Mucosa of gallbladder (tissue), 1 donor: ENCODE measurements around the gene SPEN. TPM values are rescaled to one million over a fixed set of nuclear protein-coding genes. Genes with fewer than 3 reads are reported as not detected.

Experiments used
- DNase-seq: peaks from one replicate; pipeline ENCODE4 v3.0.0-alpha.2; 2020; ENCODE audit warnings: low spot score
- total RNA-seq: library from RNA; stranded (reverse); gene quantifications from one replicate; pipeline ENCODE4 v1.2.1, GENCODE V29; 2021
- donor health status: DM: no; HTN: no; CAD: no.

The SPEN gene
- total RNA-seq, 1 donor from 2014 or later = 44.5 TPM

DNA sequence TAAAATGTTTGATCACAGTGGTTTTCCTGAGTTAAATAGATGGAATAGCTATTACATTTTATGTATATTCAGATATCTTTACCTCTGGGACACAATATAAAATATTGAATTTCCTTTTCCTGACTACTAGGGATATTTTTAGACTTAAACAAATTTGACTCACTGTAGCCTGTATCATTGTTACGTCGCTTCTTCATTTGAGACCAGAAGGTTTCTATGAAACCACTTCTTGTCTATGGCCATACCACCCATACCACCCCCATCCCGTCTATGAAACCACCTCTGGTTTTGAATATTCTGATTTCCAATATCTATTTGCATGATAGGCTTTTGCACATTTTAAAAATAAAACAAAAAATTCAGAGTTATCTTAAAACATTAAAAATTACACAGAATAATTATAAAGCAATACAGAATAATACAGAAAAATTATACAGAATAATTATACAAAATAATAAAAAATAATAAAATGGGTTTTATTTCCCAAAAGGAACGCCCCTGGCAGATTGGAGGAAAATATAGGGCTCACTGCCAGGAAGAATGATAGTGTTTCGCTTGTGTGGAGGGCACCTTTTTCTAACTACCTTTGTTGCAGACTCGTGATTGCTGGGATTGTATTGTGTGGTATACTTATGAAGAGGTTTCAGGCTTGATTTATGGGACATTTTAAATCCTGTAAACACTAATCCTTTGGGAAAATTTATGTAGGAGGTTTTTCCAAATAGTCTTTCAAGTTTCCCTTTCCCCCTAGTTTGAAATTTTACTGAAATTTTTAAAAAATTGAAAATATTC, 4.7 kb downstream of the SPEN start:
- DNase-seq = no peak

DNA sequence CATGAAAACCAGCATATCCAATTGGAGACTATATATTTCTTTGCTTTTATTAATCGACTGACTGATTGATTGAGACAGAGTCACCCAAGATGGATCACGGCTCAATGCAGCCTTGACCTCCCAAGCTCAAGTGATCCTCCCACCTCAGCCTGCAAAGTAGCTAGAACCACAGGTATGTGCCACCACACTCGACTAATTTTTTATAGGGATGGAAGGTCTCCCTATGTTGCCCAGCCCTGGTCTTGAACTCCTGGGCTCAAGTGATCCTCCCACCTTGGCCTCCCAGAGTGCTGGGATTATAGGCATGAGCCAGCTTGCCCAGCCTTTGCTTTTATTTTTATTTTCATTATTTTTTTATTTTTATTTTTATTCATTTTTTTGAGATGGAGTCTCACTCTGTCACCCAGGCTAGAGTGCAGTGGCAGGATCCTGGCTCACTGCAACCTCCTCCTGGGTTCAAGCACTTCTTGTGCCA, 5.4 kb downstream of the SPEN start:
- no peak for DNase-seq

DNA sequence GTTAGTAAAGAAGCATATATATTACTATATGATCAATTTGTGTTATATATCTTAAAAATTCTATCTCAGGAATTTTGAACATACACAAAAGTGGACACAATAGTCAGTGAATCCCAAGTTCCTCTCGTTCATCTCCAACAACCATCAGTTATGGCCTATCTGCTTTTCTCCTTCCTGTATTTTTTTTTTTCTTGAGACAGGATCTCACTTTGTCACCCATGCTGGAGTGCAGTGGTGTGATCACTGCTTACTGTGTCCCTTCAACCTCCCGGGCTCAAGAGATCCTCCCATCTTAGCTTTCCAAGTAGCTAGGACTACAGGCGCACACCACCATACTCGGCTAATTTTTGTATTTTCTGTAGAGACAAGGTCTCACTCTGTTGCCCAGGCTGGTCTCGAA, 9.4 kb downstream of the SPEN start:
- DNase-seq = no peak

DNA sequence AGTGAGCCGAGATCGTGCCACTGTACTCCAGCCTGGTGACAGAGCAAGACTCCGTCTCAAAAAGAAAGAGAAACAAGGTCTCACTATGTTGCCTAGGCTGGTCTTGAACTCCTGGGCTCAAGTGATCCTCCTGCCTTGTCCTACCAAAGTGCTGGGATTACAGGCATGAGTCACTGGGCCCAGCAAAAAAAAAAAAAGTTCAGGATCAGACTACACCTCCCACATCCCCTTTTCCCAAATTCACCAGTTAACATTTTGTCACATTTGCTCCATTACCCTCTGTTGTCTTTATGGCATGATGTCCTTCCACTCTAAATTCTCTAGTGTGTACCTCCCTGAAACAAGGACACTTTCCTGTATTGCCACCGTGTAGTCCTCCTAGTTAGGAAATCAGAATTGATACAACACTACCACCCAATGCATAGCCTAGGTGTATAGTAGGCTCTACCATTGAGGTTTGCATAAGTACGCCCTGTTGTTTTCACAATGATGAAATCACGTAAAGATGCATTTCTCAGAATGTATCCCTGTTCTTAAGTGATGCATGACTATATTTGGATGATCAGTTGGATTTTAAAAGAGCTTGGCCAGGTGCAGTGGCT, 10.7 kb downstream of the SPEN start:
- no peak for DNase-seq

DNA sequence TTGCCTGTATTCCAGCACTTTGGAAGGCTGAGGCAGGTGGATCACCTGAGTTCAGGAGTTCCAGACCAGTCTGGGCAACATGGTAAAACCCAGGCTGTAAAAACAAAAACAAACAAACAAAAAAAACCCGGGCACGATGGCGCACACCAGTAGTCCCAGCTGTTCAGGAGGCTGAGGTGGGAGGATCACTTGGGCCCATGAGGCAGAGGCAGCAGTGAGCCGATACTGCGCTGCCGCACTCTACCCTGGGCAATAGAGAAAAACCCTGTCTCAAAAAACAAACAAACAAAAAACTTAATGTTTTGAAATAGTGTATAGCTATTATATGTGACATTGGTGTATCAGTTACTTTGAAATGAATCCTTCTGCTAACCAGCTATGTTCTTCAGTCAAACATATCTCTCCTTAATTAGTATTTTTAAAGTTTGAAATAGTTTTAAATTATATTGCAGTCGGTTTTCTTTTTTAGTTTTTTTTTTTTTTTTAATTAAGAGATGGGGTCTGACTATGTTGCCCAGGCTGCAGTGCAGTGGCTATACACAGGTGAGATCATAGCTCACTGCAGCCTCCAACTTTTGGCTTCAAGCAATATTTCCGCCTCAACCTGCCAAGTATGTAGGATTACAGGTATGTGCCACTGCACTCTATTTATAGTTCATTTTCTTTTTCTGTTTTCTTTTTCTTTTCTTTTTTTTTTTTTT, 11.3 kb downstream of the SPEN start:
- DNase-seq = no peak

DNA sequence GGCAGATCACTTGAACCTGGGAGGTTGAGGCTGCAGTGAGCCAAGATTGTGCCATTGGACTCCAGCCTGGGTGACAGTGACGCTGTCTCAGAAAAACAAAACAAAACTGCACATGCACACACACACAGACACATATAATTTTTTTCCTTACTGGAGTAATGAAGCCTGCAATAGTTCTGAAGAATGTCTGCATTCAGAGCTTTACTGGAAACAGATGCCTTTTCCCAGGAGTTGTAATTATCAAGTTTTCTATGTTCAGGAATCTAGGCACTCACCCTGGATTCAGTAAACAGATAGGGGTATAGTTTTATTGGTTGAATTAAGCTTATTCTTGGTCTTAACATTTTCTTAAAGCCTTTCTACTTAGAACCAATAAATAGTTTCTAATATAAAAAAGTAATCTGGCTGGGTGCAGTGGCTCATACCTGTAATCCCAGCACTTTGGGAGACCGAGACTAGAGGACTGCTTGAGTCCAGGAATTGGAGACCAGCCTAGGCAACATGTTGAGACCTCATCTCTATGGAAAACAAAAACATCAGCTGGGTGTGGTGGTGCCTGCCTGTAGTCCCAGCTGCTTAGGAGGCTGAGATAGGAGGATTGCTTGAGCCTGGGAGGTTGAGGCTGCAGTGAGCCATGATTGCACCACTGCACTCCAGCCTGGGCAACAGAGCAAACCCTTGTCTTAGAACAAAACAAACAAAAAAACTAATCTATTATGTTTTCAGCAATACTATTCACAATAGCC, 15.8 kb downstream of the SPEN start:
- no peak for DNase-seq

DNA sequence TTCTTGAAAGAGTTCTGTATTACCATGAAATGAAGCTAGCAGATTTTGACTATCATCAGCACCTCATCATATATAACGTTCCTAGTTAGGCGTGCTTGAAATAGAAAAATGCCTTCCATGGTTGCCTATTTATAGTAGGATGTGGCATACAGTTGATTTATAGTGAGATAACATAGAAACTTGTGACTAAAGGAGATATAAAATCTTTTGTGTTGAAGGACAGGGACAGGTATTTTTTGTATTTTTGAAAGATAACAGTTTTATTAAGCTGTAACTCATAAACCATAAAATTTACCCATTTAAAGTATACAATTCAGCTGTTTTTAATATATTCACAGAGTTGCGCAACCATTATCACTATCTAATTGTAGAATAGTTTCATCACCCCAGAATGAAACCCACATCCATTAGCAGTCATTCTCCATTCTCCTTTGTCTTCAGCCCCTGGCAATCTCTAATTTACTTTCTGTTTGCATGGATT, 19.3 kb downstream of the SPEN start:
- no peak for DNase-seq

DNA sequence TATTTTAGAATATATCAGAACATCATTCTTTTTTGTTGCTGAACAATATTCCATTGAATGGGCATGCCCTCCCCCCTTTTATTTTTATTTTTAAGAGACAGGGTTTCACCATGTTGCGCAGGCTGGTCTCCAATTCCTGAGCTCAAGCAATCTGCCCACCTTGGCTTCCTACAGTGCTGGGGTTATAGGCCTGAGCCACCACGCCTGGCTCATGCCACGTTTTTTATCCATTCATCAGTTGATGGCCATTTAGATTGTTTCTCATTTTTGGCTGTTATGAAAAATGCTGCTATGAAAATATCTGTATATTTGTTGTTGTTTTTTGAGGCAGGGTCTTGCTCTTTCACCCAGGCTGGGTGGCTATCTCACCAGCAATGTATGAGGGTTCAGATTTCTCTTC, 19.8 kb downstream of the SPEN start:
- no peak for DNase-seq

DNA sequence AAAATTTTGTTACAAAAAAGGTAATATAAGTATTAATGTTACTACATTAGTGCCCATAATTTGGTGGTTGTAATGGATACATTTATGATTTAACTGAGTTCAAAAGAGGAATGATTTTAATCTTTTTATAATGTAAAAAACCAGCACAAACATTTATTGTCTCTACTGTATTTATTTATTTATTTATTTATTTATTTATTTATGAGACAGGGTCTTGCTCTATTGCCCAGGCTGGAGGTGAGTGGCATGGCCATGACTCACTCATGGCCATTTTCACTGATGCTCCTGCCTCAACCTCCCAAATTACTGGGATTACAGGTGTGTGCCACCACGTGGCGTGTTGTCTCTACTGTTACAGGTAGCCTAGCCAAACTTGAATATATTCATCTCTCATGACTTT, 21.9 kb downstream of the SPEN start:
- DNase-seq = no peak

DNA sequence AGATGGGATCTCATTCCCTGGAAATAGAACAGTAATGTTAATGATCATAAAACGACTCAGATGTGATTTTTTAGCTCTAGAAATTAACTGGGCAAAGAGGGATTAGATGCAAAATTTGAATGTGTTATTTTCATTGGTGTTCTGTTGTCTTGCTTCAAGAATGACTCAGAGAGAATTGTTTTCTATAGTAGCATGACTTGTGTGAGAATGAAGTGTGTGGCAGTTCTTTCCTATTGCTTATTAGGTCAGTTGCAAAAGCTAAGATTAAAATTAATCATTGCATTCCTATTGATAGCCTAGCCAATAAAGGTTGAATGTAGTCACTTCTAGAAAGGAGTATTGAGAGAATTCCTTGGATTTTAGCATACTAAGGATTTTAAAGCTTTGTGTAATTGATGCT, 22.9 kb downstream of the SPEN start:
- DNase-seq = no peak

DNA sequence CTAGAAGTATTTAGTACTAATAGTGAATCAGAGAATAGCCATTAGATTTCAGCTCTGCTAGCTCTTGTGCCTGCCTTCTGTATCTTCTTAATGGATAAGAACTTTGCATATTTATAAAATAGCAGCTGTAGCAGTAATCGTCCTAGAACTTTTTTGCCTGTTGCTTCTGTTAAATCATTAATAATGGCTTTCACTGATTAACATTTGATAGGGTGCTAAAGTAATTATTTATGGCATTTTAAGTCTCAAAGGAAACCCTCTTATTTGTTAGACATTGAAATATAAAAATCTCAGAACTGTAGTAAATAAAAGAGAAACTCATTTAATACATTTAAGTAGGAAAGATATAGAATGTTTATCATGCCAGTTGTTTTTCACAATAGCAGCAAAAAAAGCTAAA, 27.0 kb downstream of the SPEN start:
- DNase-seq = no peak

DNA sequence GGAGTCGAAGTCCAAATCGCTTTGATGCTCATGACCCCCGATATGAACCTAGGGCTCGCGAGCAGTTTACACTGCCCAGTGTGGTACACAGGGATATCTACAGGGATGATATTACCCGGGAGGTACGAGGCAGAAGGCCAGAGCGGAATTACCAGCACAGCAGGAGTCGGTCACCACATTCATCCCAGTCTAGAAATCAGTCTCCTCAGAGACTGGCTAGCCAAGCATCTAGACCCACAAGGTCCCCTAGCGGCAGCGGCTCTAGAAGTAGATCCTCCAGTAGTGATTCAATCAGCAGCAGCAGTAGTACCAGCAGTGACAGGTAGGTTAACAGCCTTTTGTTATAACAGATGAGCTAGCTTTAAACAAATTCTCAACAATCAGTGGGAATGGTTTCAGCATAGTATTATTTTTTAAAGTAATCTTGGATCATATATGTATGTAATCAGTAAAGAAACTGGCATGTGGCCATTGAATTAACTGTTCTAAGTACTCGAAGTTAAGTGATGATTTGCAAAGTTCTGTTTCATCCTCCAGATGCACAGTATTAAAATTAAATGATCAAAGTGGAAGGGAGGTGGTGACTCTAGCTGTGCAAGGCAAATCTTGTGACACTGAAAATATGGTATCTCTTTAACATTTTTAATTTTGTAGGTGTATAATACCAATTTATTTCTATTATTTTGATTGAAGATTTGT, 29.0 kb downstream of the SPEN start:
- no peak for DNase-seq

DNA sequence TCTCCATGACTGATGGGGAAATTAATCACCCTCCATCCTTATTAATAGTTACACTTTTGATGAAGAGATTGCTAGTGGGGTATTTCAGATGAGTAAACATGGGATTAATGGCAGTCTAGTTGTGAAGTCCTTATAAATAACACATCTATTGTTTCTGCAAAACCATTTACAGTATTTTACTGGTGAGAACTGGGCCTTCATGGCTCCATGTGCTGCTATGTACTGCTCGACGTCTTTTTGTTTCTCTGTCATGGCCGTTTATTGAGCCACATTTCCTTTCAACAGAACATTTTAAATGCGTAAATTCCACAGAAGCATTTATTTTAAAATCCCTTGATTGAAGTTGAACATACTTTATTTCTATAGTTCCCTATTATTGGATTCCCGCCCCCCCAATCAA, 34.5 kb downstream of the SPEN start:
- no peak for DNase-seq

DNA sequence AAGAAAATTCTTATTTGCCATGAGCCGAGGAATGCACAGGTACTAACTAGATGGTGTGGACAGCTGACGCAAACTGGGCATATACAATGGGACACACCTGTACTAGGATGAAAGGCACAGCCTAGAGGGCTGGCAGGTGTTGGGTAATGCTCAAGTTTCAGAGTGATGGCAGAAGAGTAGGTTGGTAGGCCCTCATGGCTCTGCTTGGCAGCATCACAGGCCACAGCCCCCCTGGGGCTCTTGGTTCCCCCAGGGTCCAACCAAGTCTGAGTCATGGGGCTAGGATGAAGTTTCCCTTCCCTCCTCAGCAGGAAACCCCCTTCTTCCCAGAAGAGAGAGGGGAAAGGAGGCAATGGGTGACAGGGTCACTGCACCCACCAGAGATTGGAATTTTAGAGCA, 35.2 kb downstream of the SPEN start:
- no peak for DNase-seq

DNA sequence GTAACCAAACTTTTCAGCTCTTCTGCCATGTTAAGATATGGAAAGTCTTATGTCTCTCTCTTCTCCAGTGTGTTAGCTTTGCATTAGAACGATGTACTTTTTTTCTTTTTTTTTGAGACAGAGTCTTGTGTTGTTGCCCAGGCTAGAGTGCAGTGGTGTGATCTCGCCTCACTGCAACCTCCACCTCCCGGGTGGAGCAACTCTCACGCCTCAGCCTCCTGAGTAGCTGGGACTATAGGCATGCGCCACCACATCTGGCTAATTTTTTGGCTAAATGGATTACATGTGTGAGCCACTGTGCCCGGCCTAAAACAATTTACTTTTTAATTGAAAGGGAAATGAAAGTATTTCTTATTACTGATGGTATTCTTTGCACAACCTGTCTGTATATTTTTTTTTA, 35.8 kb downstream of the SPEN start:
- no peak for DNase-seq

DNA sequence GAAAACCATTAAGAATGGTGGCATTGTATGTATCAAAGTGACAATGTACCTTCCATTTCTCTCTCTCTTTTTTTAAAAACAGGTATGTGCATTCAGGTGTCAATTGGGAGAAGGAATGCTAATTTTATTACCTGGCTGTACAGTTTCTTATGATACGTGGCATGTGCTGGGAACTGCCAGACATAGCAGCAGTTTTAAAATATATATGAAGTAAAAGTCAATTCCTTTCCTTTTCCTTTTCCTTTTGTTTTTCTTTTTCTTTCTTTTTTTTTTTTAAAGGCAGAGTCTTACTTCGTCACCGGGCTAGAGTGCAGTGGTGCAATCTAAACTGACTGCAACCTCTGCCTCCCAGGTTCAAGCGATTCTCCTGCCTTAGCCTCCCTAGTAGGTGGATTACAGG, 37.0 kb downstream of the SPEN start:
- DNase-seq = no peak

DNA sequence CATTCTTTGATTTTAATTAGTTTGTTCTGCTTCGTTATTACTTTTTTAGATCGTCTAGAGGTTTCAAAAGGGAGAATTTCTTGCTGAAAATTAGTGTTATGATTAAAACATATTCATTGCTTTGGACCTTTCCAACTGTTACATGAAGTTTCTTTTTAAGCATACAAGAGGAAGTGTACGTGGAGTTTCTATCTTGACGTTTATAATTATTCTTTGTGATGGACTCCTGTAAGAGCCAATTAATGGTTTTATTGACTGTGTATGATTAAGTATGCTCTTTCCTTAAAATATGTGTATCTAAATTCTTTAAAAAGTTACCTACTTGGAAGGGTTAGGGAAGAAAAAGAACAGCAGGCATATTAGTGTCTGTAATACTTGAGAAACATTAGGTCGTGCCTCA, 37.8 kb downstream of the SPEN start:
- DNase-seq = no peak

DNA sequence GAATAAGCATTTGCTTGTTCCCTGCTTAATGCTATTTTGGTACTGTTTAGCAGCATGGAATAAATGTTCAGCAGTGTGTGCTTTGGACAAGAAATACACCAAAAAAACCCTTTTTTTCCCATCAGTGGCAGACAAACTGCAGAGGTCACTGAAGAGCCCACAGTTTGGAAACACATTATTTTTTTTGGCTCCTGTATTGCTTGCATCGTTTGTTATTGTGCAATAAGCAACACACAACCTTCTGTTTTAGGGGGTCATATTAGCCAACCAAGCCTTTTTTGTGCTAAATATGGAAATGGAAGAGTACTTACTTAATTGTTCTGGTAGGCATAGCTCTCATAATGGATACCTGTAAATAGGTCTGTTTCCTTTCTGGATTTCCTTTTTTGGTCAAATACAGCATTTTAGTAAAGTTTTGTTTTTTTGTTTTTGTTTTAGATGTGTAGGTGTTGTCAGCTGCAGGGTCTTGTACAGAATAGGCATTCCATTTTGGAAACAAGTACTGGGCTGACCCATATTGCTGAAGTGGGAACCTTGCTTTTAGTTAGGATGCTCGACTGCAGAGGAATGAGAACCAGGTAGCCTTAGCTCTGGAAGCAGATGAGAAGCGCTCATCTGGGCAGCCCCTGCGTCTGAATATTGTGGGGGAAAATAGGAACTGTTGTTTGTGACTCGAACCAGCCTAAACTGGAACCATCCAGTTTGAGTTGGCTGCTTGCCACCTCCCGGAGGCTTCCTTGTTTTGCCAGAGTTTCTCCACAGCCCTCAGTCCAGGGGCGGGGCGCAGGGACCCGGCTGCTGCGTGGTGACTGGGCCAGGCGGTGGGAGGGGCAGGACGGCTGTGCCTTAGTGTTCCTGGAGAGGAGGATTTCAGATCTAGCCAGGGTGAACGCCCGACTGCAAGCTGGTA, 38.4 kb downstream of the SPEN start:
- DNase-seq = peak; percentile 98

DNA sequence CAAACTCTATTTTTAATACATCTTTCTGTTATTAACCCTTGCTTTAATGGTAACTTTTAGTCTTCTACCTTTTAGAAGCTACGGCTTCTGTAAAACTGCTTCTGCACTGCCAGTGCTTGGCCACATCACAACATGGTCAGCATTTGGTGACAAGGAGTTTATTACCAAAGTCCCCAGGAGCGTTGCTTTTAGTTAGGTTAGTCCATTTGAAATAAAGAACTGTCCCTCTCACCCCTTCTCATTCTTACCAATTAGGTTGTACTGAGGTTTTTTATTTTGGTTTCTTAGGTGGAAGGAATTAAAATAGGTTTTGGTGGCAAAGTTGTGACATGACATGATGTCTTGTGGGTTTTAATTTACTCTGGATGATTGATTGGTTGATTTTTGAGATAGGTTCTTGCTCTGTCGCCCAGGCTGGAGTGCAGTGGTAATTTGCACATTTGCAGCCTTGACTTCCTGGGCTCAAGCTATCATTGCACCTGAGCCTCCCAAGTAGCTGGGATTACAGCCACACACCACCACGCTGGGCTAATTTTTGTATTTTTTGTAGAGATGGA, 39.2 kb downstream of the SPEN start:
- DNase-seq = no peak
